Measurements from ENCODE around the gene NDOR1. TPM values are rescaled to one million over a fixed set of nuclear protein-coding genes. Genes with fewer than 3 reads are reported as not detected.

NDOR1 gene
- total RNA-seq, 4 donors from 2014 or later, result 8.1 to 18.6 (median 11.6) TPM

DNA sequence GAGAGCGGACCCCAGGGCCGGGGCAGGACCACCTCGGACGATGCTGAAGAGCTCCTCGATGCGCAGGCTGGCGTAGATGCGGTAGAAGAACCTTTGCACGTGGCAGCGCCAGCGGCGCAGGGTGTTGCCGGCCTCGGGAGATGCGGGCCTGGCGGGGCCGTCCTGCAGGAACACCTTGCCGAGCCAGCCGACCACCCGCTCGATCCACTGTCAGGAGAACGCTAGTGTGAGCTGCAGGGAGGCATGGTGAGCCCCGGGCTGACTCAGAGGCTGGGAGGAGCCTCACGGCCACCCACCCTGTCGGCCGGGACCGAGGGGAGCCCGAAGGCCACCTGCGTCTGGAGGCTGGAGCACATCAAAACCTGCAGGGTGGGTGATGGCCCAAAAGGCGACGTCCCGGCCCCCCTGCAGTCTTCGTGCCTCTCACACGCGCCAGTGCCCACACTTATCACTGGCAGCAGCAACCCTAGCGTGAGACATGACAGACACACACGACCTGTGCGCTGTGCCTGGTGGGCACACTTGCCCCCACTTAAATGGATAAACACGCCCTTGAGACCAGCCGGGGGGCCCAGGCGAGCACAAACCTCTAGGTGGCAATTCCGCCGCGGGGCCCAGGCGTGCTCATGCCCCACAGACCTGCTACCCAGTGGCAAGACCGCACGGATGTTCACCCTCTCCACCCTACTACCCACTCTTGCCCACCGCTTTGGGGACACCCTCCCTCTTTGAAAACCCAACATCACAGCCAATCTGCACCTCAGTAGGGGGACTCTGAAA is 20.4 kb upstream of the NDOR1 start:
- TF ChIP-seq, protein P1, sequence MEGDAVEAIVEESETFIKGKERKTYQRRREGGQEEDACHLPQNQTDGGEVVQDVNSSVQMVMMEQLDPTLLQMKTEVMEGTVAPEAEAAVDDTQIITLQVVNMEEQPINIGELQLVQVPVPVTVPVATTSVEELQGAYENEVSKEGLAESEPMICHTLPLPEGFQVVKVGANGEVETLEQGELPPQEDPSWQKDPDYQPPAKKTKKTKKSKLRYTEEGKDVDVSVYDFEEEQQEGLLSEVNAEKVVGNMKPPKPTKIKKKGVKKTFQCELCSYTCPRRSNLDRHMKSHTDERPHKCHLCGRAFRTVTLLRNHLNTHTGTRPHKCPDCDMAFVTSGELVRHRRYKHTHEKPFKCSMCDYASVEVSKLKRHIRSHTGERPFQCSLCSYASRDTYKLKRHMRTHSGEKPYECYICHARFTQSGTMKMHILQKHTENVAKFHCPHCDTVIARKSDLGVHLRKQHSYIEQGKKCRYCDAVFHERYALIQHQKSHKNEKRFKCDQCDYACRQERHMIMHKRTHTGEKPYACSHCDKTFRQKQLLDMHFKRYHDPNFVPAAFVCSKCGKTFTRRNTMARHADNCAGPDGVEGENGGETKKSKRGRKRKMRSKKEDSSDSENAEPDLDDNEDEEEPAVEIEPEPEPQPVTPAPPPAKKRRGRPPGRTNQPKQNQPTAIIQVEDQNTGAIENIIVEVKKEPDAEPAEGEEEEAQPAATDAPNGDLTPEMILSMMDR (IDR thresholded peaks at IDR 0.05), result no peak
- no peak for TF ChIP-seq POLR2A (IDR thresholded peaks at IDR 0.05)
- DNase-seq (ENCODE audit: low spot score in 2 of 2), result no peak
- H3K4me3 ChIP-seq (ENCODE audit: low read depth, poor library complexity, severe bottlenecking), result no peak overlapping the region
- intact Hi-C loops (cut with DNase I; ENCODE audit: low total_unique reads), result loop anchor here (5.0 kb wide), 1 partner anchor 78 kb away; no protein-coding TSS in a partner anchor
- 92 to 95% methylated on average over 47 to 48 of the region's 48 CpGs for WGBS, 2 donors

- H3K4me3 ChIP-seq (ENCODE audit: low read depth, poor library complexity, severe bottlenecking), result no peak overlapping the region
- TF ChIP-seq POLR2A (IDR thresholded peaks at IDR 0.05), result no peak
- TF ChIP-seq, protein P1 (IDR thresholded peaks at IDR 0.05), result no peak
- WGBS, 2 donors, result 93 to 95% methylated on average over 19 of the region's 19 CpGs
- DNase-seq (ENCODE audit: low spot score in 2 of 2), result no peak
- intact Hi-C loops (cut with DNase I; ENCODE audit: low total_unique reads), result loop anchor here (5.0 kb wide), 1 partner anchor 79 kb away; no protein-coding TSS in a partner anchor
Measured at GRCh38 chr9:137185921-137186320, 19.6 kb upstream of the NDOR1 start.

DNA sequence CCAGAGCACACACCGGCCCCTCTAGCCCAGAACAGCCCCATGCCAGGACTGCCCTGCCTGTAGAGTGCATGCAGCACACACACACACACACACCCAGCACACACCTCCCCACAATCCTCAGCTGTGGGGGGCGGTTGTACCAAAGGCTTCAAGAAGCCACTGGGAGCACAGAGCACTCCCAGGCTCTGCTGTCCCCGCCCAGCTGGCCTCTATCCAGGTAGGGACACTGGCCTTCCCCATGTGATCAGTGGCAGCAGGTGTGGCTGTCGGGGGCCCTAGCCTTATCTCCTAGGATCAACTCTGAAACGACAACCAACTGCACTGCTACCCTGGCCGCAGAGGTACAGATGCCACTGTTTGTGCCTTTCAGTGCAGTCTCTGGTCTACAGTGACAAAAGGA is 19.1 kb upstream of the NDOR1 start:
- intact Hi-C loops (cut with DNase I; ENCODE audit: low total_unique reads), result loop anchor here (5.0 kb wide), 1 partner anchor 79 kb away; no protein-coding TSS in a partner anchor

DNA sequence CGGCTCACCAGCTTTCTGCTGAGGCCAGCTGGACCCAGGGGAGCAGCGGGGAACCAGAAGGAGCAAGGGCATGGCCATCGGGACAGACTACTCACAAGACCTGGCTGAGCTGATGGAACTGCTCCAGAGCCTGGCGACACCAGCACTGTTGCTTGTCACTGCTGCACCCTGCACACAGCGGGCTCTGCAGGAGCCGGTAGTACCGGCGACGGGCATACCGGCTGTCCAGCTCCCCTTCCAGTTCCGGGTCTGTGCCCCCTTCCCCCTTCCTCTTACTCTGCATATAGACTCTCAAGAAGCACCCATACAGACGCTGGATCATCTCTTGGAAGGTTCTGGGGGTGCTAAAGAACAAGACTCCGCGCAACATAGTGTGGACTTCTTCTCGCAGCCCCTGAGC is 18.1 kb upstream of the NDOR1 start:
- DNase-seq (ENCODE audit: low spot score in 2 of 2), result no peak
- WGBS, 2 donors, result 81 to 85% methylated on average over 15 of the region's 15 CpGs
- H3K4me3 ChIP-seq (ENCODE audit: low read depth, poor library complexity, severe bottlenecking), result peak overlapping the region; percentile 71
- intact Hi-C loops (cut with DNase I; ENCODE audit: low total_unique reads), result loop anchor here (5.0 kb wide), 1 partner anchor 80 kb away; no protein-coding TSS in a partner anchor
- TF ChIP-seq, protein P1 (IDR thresholded peaks at IDR 0.05), result no peak
- TF ChIP-seq POLR2A (IDR thresholded peaks at IDR 0.05), result no peak

More for the DNA sequence above, 19.1 kb upstream of the NDOR1 start:
- 71 to 72% methylated on average over 6 of the region's 6 CpGs for WGBS, 2 donors
- H3K4me3 ChIP-seq (ENCODE audit: low read depth, poor library complexity, severe bottlenecking), result no peak overlapping the region
- TF ChIP-seq, protein P1 (IDR thresholded peaks at IDR 0.05), result no peak
- no peak for TF ChIP-seq POLR2A (IDR thresholded peaks at IDR 0.05)
- DNase-seq (ENCODE audit: low spot score in 2 of 2), result no peak

- 1% methylated on average over 28 to 31 of the region's 31 CpGs for WGBS, 2 donors
- H3K4me3 ChIP-seq (ENCODE audit: low read depth, poor library complexity, severe bottlenecking), result peak overlapping the region; percentile 71
- intact Hi-C loops (cut with DNase I; ENCODE audit: low total_unique reads), result loop anchor here (5.0 kb wide), 1 partner anchor 81 kb away; no protein-coding TSS in a partner anchor
- no peak for DNase-seq (ENCODE audit: low spot score in 2 of 2)
- no peak for TF ChIP-seq POLR2A (IDR thresholded peaks at IDR 0.05)
Measured at GRCh38 chr9:137188086-137188489, 17.4 kb upstream of the NDOR1 start.

DNA sequence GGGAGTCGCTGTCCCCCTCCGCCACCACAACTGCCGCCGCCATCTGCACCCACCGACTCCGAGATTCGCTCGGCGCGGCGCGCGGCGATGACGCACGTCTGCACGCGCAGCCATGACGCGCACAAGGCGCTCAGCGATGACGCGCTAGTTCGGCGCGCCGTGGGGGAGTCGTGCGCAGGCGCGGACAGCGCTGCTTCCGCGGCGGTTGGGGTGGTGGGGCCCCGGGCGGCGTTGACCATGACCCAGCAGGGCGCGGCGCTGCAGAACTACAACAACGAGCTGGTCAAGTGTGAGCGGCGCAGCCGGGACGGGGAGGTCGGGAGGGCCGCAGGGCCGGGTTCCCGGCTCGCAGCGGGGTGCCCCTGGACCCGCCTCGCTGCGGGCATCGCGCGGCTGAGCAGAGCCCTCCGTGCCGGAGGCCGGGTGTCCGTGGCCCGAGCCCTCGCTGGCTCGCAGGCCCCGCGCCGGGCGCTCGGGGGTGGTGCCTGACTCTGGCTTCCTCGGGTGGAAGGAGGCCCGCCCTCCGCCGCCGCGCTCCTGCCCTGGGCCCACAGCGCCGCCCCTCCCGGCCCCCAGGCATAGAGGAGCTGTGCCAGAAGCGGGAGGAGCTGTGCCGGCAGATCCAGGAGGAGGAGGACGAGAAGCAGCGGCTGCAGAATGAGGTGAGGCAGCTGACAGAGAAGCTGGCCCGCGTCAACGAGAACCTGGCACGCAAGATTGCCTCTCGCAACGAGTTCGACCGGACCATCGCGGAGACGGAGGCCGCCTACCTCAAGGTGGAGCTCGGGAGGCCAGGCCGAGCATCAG is 16.8 kb upstream of the NDOR1 start, which contains the start of the genes ANAPC2 and SSNA1:
ANAPC2 (minus strand) TSS at position 71 of the 807 bp plus-strand sequence; CDS start at position 43, 28 bp downstream.
SSNA1 (plus strand) TSS at position 187 of the 807 bp plus-strand sequence; CDS start at position 238, 51 bp downstream.
- H3K4me3 ChIP-seq (ENCODE audit: low read depth, poor library complexity, severe bottlenecking), result peak within 1 kb of the TSS; percentile 71
- peak; percentile 86 to 98 for DNase-seq (ENCODE audit: low spot score in 2 of 2)
- TF ChIP-seq POLR2A (IDR thresholded peaks at IDR 0.05), result peak in 1 of 2 donors; percentile 37
- TF ChIP-seq, protein P1 (IDR thresholded peaks at IDR 0.05), result no peak
- WGBS, 2 donors, result 0 to 1% methylated on average over 52 to 70 of the region's 98 CpGs
- intact Hi-C loops (cut with DNase I; ENCODE audit: low total_unique reads), result loop anchor here (5.0 kb wide), 1 partner anchor 81 kb away; no protein-coding TSS in a partner anchor
